NB4 (cell line): Measurements from ENCODE around the gene PTOV1.

Source experiments
- CTCF ChIP-seq: IDR thresholded peaks from one replicate; pipeline ENCODE4 v1.5.1; 2012; ENCODE audit warnings: low read depth, low read length
- MYC ChIP-seq: IDR thresholded peaks from 2 replicates; pipeline ENCODE4 v1.6.1; 2011; ENCODE audit warnings: low read depth, low read length
- POLR2A ChIP-seq: IDR thresholded peaks from 2 replicates; pipeline ENCODE4 v1.6.1; 2011; ENCODE audit warnings: mild to moderate bottlenecking; ENCODE audit not compliant: insufficient read length; ENCODE audit errors: extremely low read depth
- TF ChIP-seq, protein P1 (sequence below): IDR thresholded peaks from 2 replicates; pipeline ENCODE4 v1.6.1; 2011; ENCODE audit warnings: low read depth, low read length

DNA sequence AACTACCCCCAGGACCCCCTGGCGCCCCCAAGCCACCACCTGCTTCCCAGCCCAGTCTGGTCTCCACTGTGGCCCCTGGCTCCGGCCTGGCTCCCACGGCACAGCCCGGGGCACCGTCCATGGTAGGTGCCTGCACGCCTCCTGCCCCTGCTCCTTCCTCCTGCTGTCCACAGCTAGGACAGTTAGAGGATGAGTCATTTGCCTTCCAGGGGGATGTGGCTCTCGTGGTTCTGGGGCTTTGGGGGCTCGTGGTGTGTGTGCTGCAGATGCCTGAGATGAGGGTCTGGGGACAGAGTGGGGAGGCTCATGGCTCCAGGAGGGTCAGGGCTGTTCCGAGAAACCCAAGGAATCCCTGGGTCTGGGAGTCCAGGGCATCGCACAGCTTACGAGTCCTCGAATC is 20.2 kb upstream of the PTOV1 start:
- TF ChIP-seq CTCF (no peak), POLR2A (no peak), MYC (no peak)
- TF ChIP-seq, protein P1, sequence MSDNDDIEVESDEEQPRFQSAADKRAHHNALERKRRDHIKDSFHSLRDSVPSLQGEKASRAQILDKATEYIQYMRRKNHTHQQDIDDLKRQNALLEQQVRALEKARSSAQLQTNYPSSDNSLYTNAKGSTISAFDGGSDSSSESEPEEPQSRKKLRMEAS, result 0 out of 2 replicates have a peak, but pooled peaks have one; percentile 31
